GM23338 (cell line): ENCODE data around the gene MAMDC2. TPM values are rescaled to one million over a fixed set of nuclear protein-coding genes. Genes with fewer than 3 reads are reported as not detected.

ENCODE experiments used
- ATAC-seq: fragments of 200-7000 bp; cut with Tn5 transposase; 3 replicates; pipeline ENCODE4 v1.9.1; 2020
- DNase-seq: peaks from one replicate; pipeline ENCODE4 v3.0.0-alpha.2; 2015; ENCODE audit warnings: low spot score
- H2AFZ ChIP-seq: fragments of 200-600 bp; sonication (generic); 2 replicates; pipeline ENCODE4 v1.8.0; 2016; ENCODE audit warnings: antibody characterized with exemption, mild to moderate bottlenecking, moderate library complexity
- H3F3A ChIP-seq: fragments of 200-600 bp; sonication (generic); replicated peaks from 2 replicates; pipeline ENCODE4 v1.8.0; 2017; ENCODE audit warnings: antibody characterized with exemption, mixed run types, low read depth
- H3K27ac ChIP-seq: fragments of 200-600 bp; sonication (generic); 2 replicates; pipeline ENCODE4 v1.6.1; 2016; ENCODE audit warnings: low read depth
- H3K27me3 ChIP-seq: fragments of 200-600 bp; sonication (generic); 2 replicates; pipeline ENCODE4 v1.8.0; 2016; ENCODE audit warnings: mild to moderate bottlenecking, mixed run types, moderate library complexity; ENCODE audit not compliant: insufficient read depth
- H3K36me3 ChIP-seq: fragments of 200-600 bp; sonication (generic); 2 replicates; pipeline ENCODE4 v1.8.0; 2016; ENCODE audit warnings: mild to moderate bottlenecking; ENCODE audit not compliant: insufficient read depth
- H3K4me1 ChIP-seq: fragments of 200-600 bp; sonication (generic); 2 replicates; pipeline ENCODE4 v1.8.0; 2016; ENCODE audit warnings: mild to moderate bottlenecking, moderate library complexity; ENCODE audit not compliant: insufficient read depth
- H3K4me2 ChIP-seq: fragments of 200-600 bp; sonication (generic); 2 replicates; pipeline ENCODE4 v1.7.1; 2017; ENCODE audit warnings: mixed run types
- H3K4me3 ChIP-seq: fragments of 200-600 bp; sonication (generic); 2 replicates; pipeline ENCODE4 v1.6.1; 2016; ENCODE audit warnings: mixed run types
- H3K79me2 ChIP-seq: fragments of 200-600 bp; sonication (generic); replicated peaks from 2 replicates; pipeline ENCODE4 v1.8.0; 2017; ENCODE audit warnings: mild to moderate bottlenecking; ENCODE audit not compliant: insufficient read depth
- H3K9me2 ChIP-seq: fragments of 200-600 bp; sonication (generic); 2 replicates; pipeline ENCODE4 v1.8.0; 2017; ENCODE audit not compliant: insufficient read depth
- H4K20me1 ChIP-seq: fragments of 200-600 bp; sonication (generic); replicated peaks from 2 replicates; pipeline ENCODE4 v1.8.0; 2017; ENCODE audit warnings: mild to moderate bottlenecking; ENCODE audit not compliant: insufficient read depth
- H3K27ac Mint-ChIP-seq: 2 replicates; pipeline ENCODE4 v1.8.0; 2020; ENCODE audit warnings: inconsistent platforms, mild to moderate bottlenecking, moderate library complexity, mixed read lengths
- H3K27me3 Mint-ChIP-seq: 3 replicates; pipeline ENCODE4 v1.8.0; 2022; ENCODE audit warnings: low read depth, mild to moderate bottlenecking, moderate library complexity, mixed read lengths, inconsistent platforms; ENCODE audit not compliant: insufficient read depth, poor library complexity
- H3K36me3 Mint-ChIP-seq: 3 replicates; pipeline ENCODE4 v1.8.0; 2021; ENCODE audit warnings: low read depth, mild to moderate bottlenecking, inconsistent platforms, moderate library complexity, mixed read lengths
- H3K4me1 Mint-ChIP-seq: 3 replicates; pipeline ENCODE4 v1.8.0; 2020; ENCODE audit warnings: mild to moderate bottlenecking, inconsistent platforms, mixed read lengths
- H3K4me3 Mint-ChIP-seq: 3 replicates; pipeline ENCODE4 v1.8.0; 2021; ENCODE audit warnings: moderate library complexity, mild to moderate bottlenecking, inconsistent platforms, mixed read lengths
- H3K9me3 Mint-ChIP-seq: 3 replicates; pipeline ENCODE4 v1.8.0; 2020; ENCODE audit warnings: moderate library complexity, mild to moderate bottlenecking, inconsistent platforms, mixed read lengths
- CREB1 ChIP-seq: fragments of 250-450 bp; sonication (Bioruptor Pico); IDR thresholded peaks from 2 replicates; pipeline ENCODE4 v1.5.0; 2020; ENCODE audit warnings: low read depth, mild to moderate bottlenecking, moderate library complexity
- EZH2 ChIP-seq: fragments of 200-600 bp; sonication (generic); IDR thresholded peaks from one replicate; pipeline ENCODE4 v1.8.0; 2017; ENCODE audit warnings: antibody characterized with exemption, mild to moderate bottlenecking, low read depth; ENCODE audit not compliant: unreplicated experiment
- REST ChIP-seq: IDR thresholded peaks from one replicate; pipeline ENCODE4 v1.6.1; 2018; ENCODE audit warnings: antibody characterized with exemption; ENCODE audit not compliant: unreplicated experiment
- STAT1 ChIP-seq: IDR thresholded peaks from one replicate; pipeline ENCODE4 v1.6.1; 2016; ENCODE audit warnings: antibody characterized with exemption; ENCODE audit not compliant: unreplicated experiment
- ZNF114 ChIP-seq: fragments of 250-450 bp; sonication (Bioruptor Pico); IDR thresholded peaks from 2 replicates; pipeline ENCODE4 v1.5.0; 2020; ENCODE audit warnings: mild to moderate bottlenecking, moderate library complexity
- polyA plus RNA-seq: library from polyadenylated mRNA; unstranded; fragments of >200 nt; fragmentation: Nextera tagmentation; extraction: Ambion mirVana; gene quantifications from 2 replicates; pipeline ENCODE4 v1.2.1, GENCODE V29; 2016
- total RNA-seq: library from RNA; depleted of rRNA; stranded (reverse); fragments of >200 nt; shearing (Covaris generic); gene quantifications from 2 replicates; pipeline ENCODE4 v1.2.3, GENCODE V29; 2014
- TF ChIP-seq, protein P1 (sequence below): IDR thresholded peaks from 2 replicates; pipeline ENCODE4 v1.6.1; 2016; ENCODE audit warnings: antibody characterized with exemption
- TF ChIP-seq, protein P2 (sequence below): fragments of 250-450 bp; sonication (Bioruptor Pico); IDR thresholded peaks from 2 replicates; pipeline ENCODE4 v1.5.0; 2020; ENCODE audit warnings: mild to moderate bottlenecking, moderate library complexity

MAMDC2 gene
- total and polyA plus RNA-seq, 2 experiments from 2014 or later, result 7.7 to 19.6 TPM

GRCh38 chr9:70145981-70146380 is 102.3 kb downstream of the MAMDC2 start:
- no peaks in the 10 kb centered on the region for H3K9me3 Mint-ChIP-seq
- H3K27ac Mint-ChIP-seq, result no peak overlapping the region
- Histone ChIP-seq H3F3A (no peaks in the 10 kb centered on the region), H3K79me2 (no peaks in the 10 kb centered on the region), H2AFZ (no peak overlapping the region), H3K27ac (no peak overlapping the region), H3K4me2 (no peak overlapping the region), H3K4me3 (no peak overlapping the region), H3K9me2 (peaks cover 5% of the 10 kb centered on the region; the same call in 1 of the 2 replicates), H3K36me3 (0 out of 2 replicates have a peak, but pooled peaks cover 5% of the 10 kb centered on the region), H4K20me1 (no peaks in the 10 kb centered on the region), H3K27me3 (no peaks in the 10 kb centered on the region), H3K4me1 (no peaks in the 10 kb centered on the region)
- no peak overlapping the region for H3K4me3 Mint-ChIP-seq
- H3K27me3 Mint-ChIP-seq, result peaks cover 2% of the 10 kb centered on the region
- no peak for DNase-seq
- no peaks in the 10 kb centered on the region; the same call in 2 of the 3 replicates for H3K4me1 Mint-ChIP-seq
- ATAC-seq, result no peak
- TF ChIP-seq, protein P1, sequence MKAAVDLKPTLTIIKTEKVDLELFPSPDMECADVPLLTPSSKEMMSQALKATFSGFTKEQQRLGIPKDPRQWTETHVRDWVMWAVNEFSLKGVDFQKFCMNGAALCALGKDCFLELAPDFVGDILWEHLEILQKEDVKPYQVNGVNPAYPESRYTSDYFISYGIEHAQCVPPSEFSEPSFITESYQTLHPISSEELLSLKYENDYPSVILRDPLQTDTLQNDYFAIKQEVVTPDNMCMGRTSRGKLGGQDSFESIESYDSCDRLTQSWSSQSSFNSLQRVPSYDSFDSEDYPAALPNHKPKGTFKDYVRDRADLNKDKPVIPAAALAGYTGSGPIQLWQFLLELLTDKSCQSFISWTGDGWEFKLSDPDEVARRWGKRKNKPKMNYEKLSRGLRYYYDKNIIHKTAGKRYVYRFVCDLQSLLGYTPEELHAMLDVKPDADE, result no peak
- TF ChIP-seq CREB1 (CRISPR knock-in tag), result no peak
- no peak for TF ChIP-seq STAT1
- TF ChIP-seq REST, result no peak
- no peak for TF ChIP-seq EZH2
- TF ChIP-seq, protein P2, sequence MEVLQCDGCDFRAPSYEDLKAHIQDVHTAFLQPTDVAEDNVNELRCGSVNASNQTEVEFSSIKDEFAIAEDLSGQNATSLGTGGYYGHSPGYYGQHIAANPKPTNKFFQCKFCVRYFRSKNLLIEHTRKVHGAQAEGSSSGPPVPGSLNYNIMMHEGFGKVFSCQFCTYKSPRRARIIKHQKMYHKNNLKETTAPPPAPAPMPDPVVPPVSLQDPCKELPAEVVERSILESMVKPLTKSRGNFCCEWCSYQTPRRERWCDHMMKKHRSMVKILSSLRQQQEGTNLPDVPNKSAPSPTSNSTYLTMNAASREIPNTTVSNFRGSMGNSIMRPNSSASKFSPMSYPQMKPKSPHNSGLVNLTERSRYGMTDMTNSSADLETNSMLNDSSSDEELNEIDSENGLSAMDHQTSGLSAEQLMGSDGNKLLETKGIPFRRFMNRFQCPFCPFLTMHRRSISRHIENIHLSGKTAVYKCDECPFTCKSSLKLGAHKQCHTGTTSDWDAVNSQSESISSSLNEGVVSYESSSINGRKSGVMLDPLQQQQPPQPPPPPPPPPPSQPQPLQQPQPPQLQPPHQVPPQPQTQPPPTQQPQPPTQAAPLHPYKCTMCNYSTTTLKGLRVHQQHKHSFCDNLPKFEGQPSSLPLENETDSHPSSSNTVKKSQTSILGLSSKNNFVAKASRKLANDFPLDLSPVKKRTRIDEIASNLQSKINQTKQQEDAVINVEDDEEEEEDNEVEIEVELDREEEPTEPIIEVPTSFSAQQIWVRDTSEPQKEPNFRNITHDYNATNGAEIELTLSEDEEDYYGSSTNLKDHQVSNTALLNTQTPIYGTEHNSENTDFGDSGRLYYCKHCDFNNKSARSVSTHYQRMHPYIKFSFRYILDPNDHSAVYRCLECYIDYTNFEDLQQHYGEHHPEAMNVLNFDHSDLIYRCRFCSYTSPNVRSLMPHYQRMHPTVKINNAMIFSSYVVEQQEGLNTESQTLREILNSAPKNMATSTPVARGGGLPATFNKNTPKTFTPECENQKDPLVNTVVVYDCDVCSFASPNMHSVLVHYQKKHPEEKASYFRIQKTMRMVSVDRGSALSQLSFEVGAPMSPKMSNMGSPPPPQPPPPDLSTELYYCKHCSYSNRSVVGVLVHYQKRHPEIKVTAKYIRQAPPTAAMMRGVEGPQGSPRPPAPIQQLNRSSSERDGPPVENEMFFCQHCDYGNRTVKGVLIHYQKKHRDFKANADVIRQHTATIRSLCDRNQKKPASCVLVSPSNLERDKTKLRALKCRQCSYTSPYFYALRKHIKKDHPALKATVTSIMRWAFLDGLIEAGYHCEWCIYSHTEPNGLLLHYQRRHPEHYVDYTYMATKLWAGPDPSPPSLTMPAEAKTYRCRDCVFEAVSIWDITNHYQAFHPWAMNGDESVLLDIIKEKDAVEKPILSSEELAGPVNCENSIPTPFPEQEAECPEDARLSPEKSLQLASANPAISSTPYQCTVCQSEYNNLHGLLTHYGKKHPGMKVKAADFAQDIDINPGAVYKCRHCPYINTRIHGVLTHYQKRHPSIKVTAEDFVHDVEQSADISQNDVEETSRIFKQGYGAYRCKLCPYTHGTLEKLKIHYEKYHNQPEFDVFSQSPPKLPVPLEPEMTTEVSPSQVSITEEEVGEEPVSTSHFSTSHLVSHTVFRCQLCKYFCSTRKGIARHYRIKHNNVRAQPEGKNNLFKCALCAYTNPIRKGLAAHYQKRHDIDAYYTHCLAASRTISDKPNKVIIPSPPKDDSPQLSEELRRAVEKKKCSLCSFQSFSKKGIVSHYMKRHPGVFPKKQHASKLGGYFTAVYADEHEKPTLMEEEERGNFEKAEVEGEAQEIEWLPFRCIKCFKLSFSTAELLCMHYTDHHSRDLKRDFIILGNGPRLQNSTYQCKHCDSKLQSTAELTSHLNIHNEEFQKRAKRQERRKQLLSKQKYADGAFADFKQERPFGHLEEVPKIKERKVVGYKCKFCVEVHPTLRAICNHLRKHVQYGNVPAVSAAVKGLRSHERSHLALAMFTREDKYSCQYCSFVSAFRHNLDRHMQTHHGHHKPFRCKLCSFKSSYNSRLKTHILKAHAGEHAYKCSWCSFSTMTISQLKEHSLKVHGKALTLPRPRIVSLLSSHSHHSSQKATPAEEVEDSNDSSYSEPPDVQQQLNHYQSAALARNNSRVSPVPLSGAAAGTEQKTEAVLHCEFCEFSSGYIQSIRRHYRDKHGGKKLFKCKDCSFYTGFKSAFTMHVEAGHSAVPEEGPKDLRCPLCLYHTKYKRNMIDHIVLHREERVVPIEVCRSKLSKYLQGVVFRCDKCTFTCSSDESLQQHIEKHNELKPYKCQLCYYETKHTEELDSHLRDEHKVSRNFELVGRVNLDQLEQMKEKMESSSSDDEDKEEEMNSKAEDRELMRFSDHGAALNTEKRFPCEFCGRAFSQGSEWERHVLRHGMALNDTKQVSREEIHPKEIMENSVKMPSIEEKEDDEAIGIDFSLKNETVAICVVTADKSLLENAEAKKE (CRISPR knock-in tag), result no peak
- no peak for TF ChIP-seq ZNF114 (CRISPR knock-in tag)
- no peaks in the 10 kb centered on the region; the same call in 2 of the 3 replicates for H3K36me3 Mint-ChIP-seq
